ENCODE measurements around the gene TMEM119. TPM values are rescaled to one million over a fixed set of nuclear protein-coding genes. Genes with fewer than 3 reads are reported as not detected.

TMEM119 gene
- total RNA-seq, 2 experiments from 2014 or later, result 2.1 to 2.6 TPM

GRCh38 chr12:108586306-108586705 is 11.6 kb downstream of the TMEM119 start:
- CTCF ChIA-PET, result no interaction called here
- POLR2A ChIA-PET, result no interaction called here
- DNase-seq, result no peak

GRCh38 chr12:108585864-108586263 is 12.0 kb downstream of the TMEM119 start:
- Mint-ChIP-seq H3K27ac (no peak overlapping the region), H3K4me3 (no peak overlapping the region), H3K27me3 (no peaks in the 10 kb centered on the region), H3K36me3 (ENCODE audit: low read depth) (no peaks in the 10 kb centered on the region), H3K4me1 (ENCODE audit: low read depth) (no peaks in the 10 kb centered on the region), H3K9me3 (no peaks in the 10 kb centered on the region)
- Histone ChIP-seq H3K27me3 (ENCODE audit: control insufficient read depth in 1 of 2, insufficient read depth in 2 of 2, low read length in 2 of 2) (no peaks in the 10 kb centered on the region), H3K27ac (ENCODE audit: low read depth in 1 of 2, low read length in 2 of 2) (no peak overlapping the region), H3K36me3 (ENCODE audit: insufficient read depth, low read length) (no peaks in the 10 kb centered on the region), H3K4me3 (ENCODE audit: low read length) (no peak overlapping the region), H3K9me3 (ENCODE audit: control insufficient read depth in 1 of 2, insufficient read depth in 1 of 2, low read length in 2 of 2) (no peaks in the 10 kb centered on the region), H3K4me1 (ENCODE audit: insufficient read depth, low read length) (no peaks in the 10 kb centered on the region)
- no peak for DNase-seq
- TF ChIP-seq CTCF (IDR thresholded peaks at IDR 0.05), result no peak
- POLR2A ChIA-PET, result interaction anchor here (0.8 kb wide), 1 partner anchor 44 kb away, joined by 3 read pairs; no protein-coding TSS in a partner anchor
- intact Hi-C loops (cut with DNase I, micrococcal nuclease), result no loop called here
- CTCF ChIA-PET, result no interaction called here
- no peak for ATAC-seq (ENCODE audit: poor library complexity)

More at GRCh38 chr12:108586306-108586705, 11.6 kb downstream of the TMEM119 start:
- Histone ChIP-seq H3K4me3 (ENCODE audit: low read length) (no peak overlapping the region), H3K36me3 (ENCODE audit: insufficient read depth, low read length) (no peaks in the 10 kb centered on the region), H3K4me1 (ENCODE audit: insufficient read depth, low read length) (no peaks in the 10 kb centered on the region), H3K27me3 (ENCODE audit: control insufficient read depth in 1 of 2, insufficient read depth in 2 of 2, low read length in 2 of 2) (no peaks in the 10 kb centered on the region), H3K9me3 (ENCODE audit: control insufficient read depth in 1 of 2, insufficient read depth in 1 of 2, low read length in 2 of 2) (no peaks in the 10 kb centered on the region), H3K27ac (ENCODE audit: low read depth in 1 of 2, low read length in 2 of 2) (no peak overlapping the region)
- no peak for ATAC-seq (ENCODE audit: poor library complexity)
- no peaks in the 10 kb centered on the region for H3K9me3 Mint-ChIP-seq
- H3K27me3 Mint-ChIP-seq, result no peaks in the 10 kb centered on the region
- no peaks in the 10 kb centered on the region for H3K4me1 Mint-ChIP-seq (ENCODE audit: low read depth)
- no peak for TF ChIP-seq CTCF (IDR thresholded peaks at IDR 0.05)
- no peak overlapping the region for H3K27ac Mint-ChIP-seq
- intact Hi-C loops (cut with DNase I, micrococcal nuclease), result no loop called here
- no peak overlapping the region for H3K4me3 Mint-ChIP-seq
- H3K36me3 Mint-ChIP-seq (ENCODE audit: low read depth), result no peaks in the 10 kb centered on the region

- no peak overlapping the region for H3K27ac Mint-ChIP-seq
- Histone ChIP-seq H3K27ac (ENCODE audit: low read depth in 1 of 2, low read length in 2 of 2) (no peak overlapping the region), H3K27me3 (ENCODE audit: control insufficient read depth in 1 of 2, insufficient read depth in 2 of 2, low read length in 2 of 2) (no peaks in the 10 kb centered on the region), H3K4me3 (ENCODE audit: low read length) (no peak overlapping the region), H3K4me1 (ENCODE audit: insufficient read depth, low read length) (no peaks in the 10 kb centered on the region), H3K36me3 (ENCODE audit: insufficient read depth, low read length) (no peaks in the 10 kb centered on the region), H3K9me3 (ENCODE audit: control insufficient read depth in 1 of 2, insufficient read depth in 1 of 2, low read length in 2 of 2) (no peaks in the 10 kb centered on the region)
- H3K9me3 Mint-ChIP-seq, result no peaks in the 10 kb centered on the region
- no peaks in the 10 kb centered on the region for H3K27me3 Mint-ChIP-seq
- no peaks in the 10 kb centered on the region for H3K36me3 Mint-ChIP-seq (ENCODE audit: low read depth)
- ATAC-seq (ENCODE audit: poor library complexity), result no peak
- intact Hi-C loops (cut with DNase I, micrococcal nuclease), result no loop called here
- ChIA-PET POLR2A (no interaction called here), CTCF (no interaction called here)
- no peak for DNase-seq
- no peak for TF ChIP-seq CTCF (IDR thresholded peaks at IDR 0.05)
- no peak overlapping the region for H3K4me3 Mint-ChIP-seq
- H3K4me1 Mint-ChIP-seq (ENCODE audit: low read depth), result no peaks in the 10 kb centered on the region
These were observed 13.3 kb downstream of the TMEM119 start for GRCh38 chr12:108584456-108585065.

Measured in CD4-positive, alpha-beta T cell (primary cell).